NCI-H69 (cell line): Measurements from ENCODE around the gene PLAAT2.
"Not testable (repeated sequence)": the region's sequence is repeated elsewhere in the genome, so short reads cannot be mapped to it uniquely, and the experiment has no call there.

Experiments
- DNase-seq: peaks from one replicate; lab custom pipeline; 2025; lab: John Stamatoyannopoulos, UW

Gene PLAAT2

GRCh38 chr11:63549411-63549810 is 13.8 kb downstream of the PLAAT2 start:
- no peak for DNase-seq

GRCh38 chr11:63548178-63548577 is 15.0 kb downstream of the PLAAT2 start:
- DNase-seq: no peak

GRCh38 chr11:63547061-63547460 is 16.1 kb downstream of the PLAAT2 start:
- no peak for DNase-seq

GRCh38 chr11:63543711-63544110 is 19.5 kb downstream of the PLAAT2 start:
- DNase-seq: no peak

- DNase-seq: not testable (repeated sequence)
Observed at GRCh38 chr11:63542506-63542905, 20.7 kb downstream of the PLAAT2 start.

GRCh38 chr11:63537293-63538101 is 25.7 kb downstream of the PLAAT2 start:
- no peak for DNase-seq

- DNase-seq: no peak
Observed at GRCh38 chr11:63536669-63537292, 26.4 kb downstream of the PLAAT2 start, which contains the start of gene PLAAT4. TSS of gene PLAAT4 (plus strand) at chr11:63536808. CDS start at chr11:63536869, 61 bp downstream.

- DNase-seq: no peak
Observed at GRCh38 chr11:63535734-63536133, 27.4 kb downstream of the PLAAT2 start.

GRCh38 chr11:63534895-63535461 is 28.2 kb downstream of the PLAAT2 start:
- no peak for DNase-seq

- DNase-seq: no peak
Observed at GRCh38 chr11:63534076-63534475, 29.1 kb downstream of the PLAAT2 start.

GRCh38 chr11:63532799-63533475 is 30.2 kb downstream of the PLAAT2 start:
- no peak for DNase-seq

GRCh38 chr11:63532117-63532516 is 31.1 kb downstream of the PLAAT2 start:
- no peak for DNase-seq

- DNase-seq: not testable (repeated sequence)
Observed at GRCh38 chr11:63531074-63531792, 31.9 kb downstream of the PLAAT2 start.

- no peak for DNase-seq
Observed at GRCh38 chr11:63530021-63530420, 33.2 kb downstream of the PLAAT2 start.

- DNase-seq: not testable (repeated sequence)
Observed at GRCh38 chr11:63529373-63529772, 33.8 kb downstream of the PLAAT2 start.

- DNase-seq: not testable (repeated sequence)
Observed at GRCh38 chr11:63528729-63529278, 34.4 kb downstream of the PLAAT2 start.

GRCh38 chr11:63528156-63528555 is 35.0 kb downstream of the PLAAT2 start:
- DNase-seq: not testable (repeated sequence)

- no peak for DNase-seq
Observed at GRCh38 chr11:63527667-63528066, 35.5 kb downstream of the PLAAT2 start.

- no peak for DNase-seq
Observed at GRCh38 chr11:63523151-63523550, 40.0 kb downstream of the PLAAT2 start.

GRCh38 chr11:63521896-63522295 is 41.3 kb downstream of the PLAAT2 start:
- no peak for DNase-seq

GRCh38 chr11:63520606-63521170 is 42.5 kb downstream of the PLAAT2 start:
- DNase-seq: no peak
